IMR-90 (cell line): Measurements from ENCODE around the gene CDC45. TPM values are rescaled to one million over a fixed set of nuclear protein-coding genes. Genes with fewer than 3 reads are reported as not detected.

Experiments
- ATAC-seq: fragments of 200-7000 bp; cut with Tn5 transposase; 2 replicates; pipeline ENCODE4 v1.9.1; 2020; ENCODE audit warnings: low read depth, mild to moderate bottlenecking, moderate library complexity
- BruUV-seq: library from RNA; stranded (reverse); fragments of 400-500 nt; replicated peaks from 2 replicates; lab custom pipeline; 2021; lab: Mats Ljungman, UMichigan
- CTCF ChIA-PET: fragments of 300-600 bp; formaldehyde crosslinking; extraction: SDS; loops from one replicate; lab custom pipeline; 2021; ENCODE audit warnings: antibody characterized with exemption; lab: Yijun Ruan, JAX
- POLR2A ChIA-PET: fragments of 300-600 bp; sonication (Branson Sonifier 250); formaldehyde crosslinking; loops from one replicate; lab custom pipeline; 2022; ENCODE audit warnings: antibody characterized with exemption; ENCODE audit not compliant: unreplicated experiment; lab: Charles Lee
- DNase-seq: peaks from one replicate; pipeline ENCODE4 v3.0.0; 2013
- H2AFZ ChIP-seq: replicated peaks from 2 replicates; pipeline ENCODE3; 2013; ENCODE audit warnings: low read length, mild to moderate bottlenecking; ENCODE audit not compliant: poor library complexity
- H2AK5ac ChIP-seq: 2 replicates; pipeline ENCODE4 v1.6.1; 2013; ENCODE audit warnings: low read depth, low read length, inconsistent platforms
- H2AK9ac ChIP-seq: replicated peaks from 2 replicates; pipeline ENCODE3; 2013; ENCODE audit warnings: mild to moderate bottlenecking, low read depth, low read length, moderate library complexity; ENCODE audit not compliant: poor library complexity
- H2BK120ac ChIP-seq: 2 replicates; pipeline ENCODE4 v1.6.1; 2013; ENCODE audit warnings: low read depth, low read length, inconsistent platforms
- H2BK15ac ChIP-seq: 3 replicates; pipeline ENCODE4 v1.6.1; 2013; ENCODE audit warnings: low read depth, low read length, inconsistent platforms
- H2BK20ac ChIP-seq: 2 replicates; pipeline ENCODE4 v1.6.1; 2013; ENCODE audit warnings: low read depth, mild to moderate bottlenecking, inconsistent platforms, low read length, moderate library complexity
- H2BK5ac ChIP-seq: 2 replicates; pipeline ENCODE4 v1.6.1; 2013; ENCODE audit warnings: mild to moderate bottlenecking, low read depth, low read length, inconsistent platforms; ENCODE audit not compliant: poor library complexity, severe bottlenecking
- H3K14ac ChIP-seq: replicated peaks from 2 replicates; pipeline ENCODE4 v1.6.1; 2013; ENCODE audit warnings: low read depth, low read length, inconsistent platforms
- H3K18ac ChIP-seq: 2 replicates; pipeline ENCODE4 v1.6.1; 2013; ENCODE audit warnings: low read depth, low read length, control low read depth
- H3K23ac ChIP-seq: 2 replicates; pipeline ENCODE4 v1.6.1; 2013; ENCODE audit warnings: low read depth, low read length, inconsistent platforms
- H3K27ac ChIP-seq: 2 replicates; pipeline ENCODE4 v1.5.1; 2013; ENCODE audit warnings: mild to moderate bottlenecking, control low read depth, low read length; ENCODE audit not compliant: insufficient read depth
- H3K27me3 ChIP-seq: 2 replicates; pipeline ENCODE4 v1.6.1; 2013; ENCODE audit warnings: low read length; ENCODE audit not compliant: control insufficient read depth, insufficient read depth
- H3K36me3 ChIP-seq: 2 replicates; pipeline ENCODE4 v1.6.1; 2013; ENCODE audit warnings: low read length, mixed read lengths; ENCODE audit not compliant: control insufficient read depth, insufficient read depth
- H3K4ac ChIP-seq: 2 replicates; pipeline ENCODE4 v1.6.1; 2013; ENCODE audit warnings: low read depth, low read length, inconsistent platforms
- H3K4me1 ChIP-seq: 2 replicates; pipeline ENCODE4 v1.6.1; 2013; ENCODE audit warnings: low read length, mixed read lengths; ENCODE audit not compliant: control insufficient read depth, insufficient read depth
- H3K4me2 ChIP-seq: 2 replicates; pipeline ENCODE4 v1.6.1; 2013; ENCODE audit warnings: low read depth, mild to moderate bottlenecking, control low read depth, low read length, moderate library complexity
- H3K4me3 ChIP-seq: 2 replicates; pipeline ENCODE4 v1.5.1; 2013; ENCODE audit warnings: low read depth, mild to moderate bottlenecking, control low read depth, low read length, moderate library complexity; ENCODE audit not compliant: insufficient read depth
- H3K56ac ChIP-seq: 2 replicates; pipeline ENCODE4 v1.6.1; 2013; ENCODE audit warnings: low read length, inconsistent platforms; ENCODE audit not compliant: insufficient read depth; ENCODE audit errors: extremely low read depth
- H3K79me1 ChIP-seq, 2 experiments: 2 replicates each; pipeline ENCODE4 v1.6.1; 2013; ENCODE audit warnings: low read length in 2 of 2, inconsistent platforms in 1 of 2, low read depth in 1 of 2
- H3K9ac ChIP-seq: 2 replicates; pipeline ENCODE4 v1.6.1; 2013; ENCODE audit warnings: low read depth, low read length, control low read depth
- H3K9me1 ChIP-seq: 2 replicates; pipeline ENCODE4 v1.6.1; 2013; ENCODE audit warnings: low read length, inconsistent platforms; ENCODE audit not compliant: insufficient read depth
- H3K9me3 ChIP-seq: 2 replicates; pipeline ENCODE4 v1.6.1; 2013; ENCODE audit warnings: low read length; ENCODE audit not compliant: control insufficient read depth, insufficient read depth
- H4K20me1 ChIP-seq: 2 replicates; pipeline ENCODE4 v1.6.1; 2013; ENCODE audit warnings: low read length, inconsistent platforms; ENCODE audit not compliant: insufficient read depth
- H4K5ac ChIP-seq: 2 replicates; pipeline ENCODE4 v1.6.1; 2013; ENCODE audit warnings: mild to moderate bottlenecking, low read depth, low read length, control low read depth
- H4K8ac ChIP-seq, 2 experiments: 2 replicates each; pipeline ENCODE4 v1.6.1; 2013; ENCODE audit warnings: low read depth in 2 of 2, low read length in 2 of 2, control low read depth in 1 of 2, inconsistent platforms in 1 of 2
- H4K91ac ChIP-seq: 2 replicates; pipeline ENCODE4 v1.6.1; 2013; ENCODE audit warnings: low read depth, low read length, inconsistent platforms; ENCODE audit not compliant: insufficient read depth
- BHLHE40 ChIP-seq: fragments of 150-350 bp; IDR thresholded peaks from 2 replicates; pipeline ENCODE4 v1.6.1; 2016; ENCODE audit warnings: mild to moderate bottlenecking, low read depth, low read length
- CEBPB ChIP-seq: IDR thresholded peaks from 2 replicates; pipeline ENCODE4 v1.6.1; 2012; ENCODE audit warnings: low read depth, low read length, improper control_type of control experiment
- MAFK ChIP-seq: IDR thresholded peaks from 2 replicates; pipeline ENCODE4 v1.6.1; 2012; ENCODE audit warnings: low read depth, low read length, improper control_type of control experiment
- MXI1 ChIP-seq: IDR thresholded peaks from 2 replicates; pipeline ENCODE4 v1.6.1; 2012; ENCODE audit warnings: low read depth, mild to moderate bottlenecking, low read length, moderate library complexity, borderline replicate concordance
- NFE2L2 ChIP-seq: fragments of 150-350 bp; IDR thresholded peaks from 2 replicates; pipeline ENCODE4 v1.6.1; 2016; ENCODE audit warnings: low read depth, mild to moderate bottlenecking, low read length
- RCOR1 ChIP-seq: IDR thresholded peaks from 2 replicates; pipeline ENCODE4 v1.6.1; 2012; ENCODE audit warnings: mild to moderate bottlenecking, low read length, improper control_type of control experiment; ENCODE audit not compliant: insufficient replicate concordance
- RFX5 ChIP-seq: IDR thresholded peaks from 2 replicates; pipeline ENCODE4 v1.8.0; 2012; ENCODE audit warnings: low read depth, mild to moderate bottlenecking, low read length, moderate library complexity
- SMC3 ChIP-seq: fragments of 150-350 bp; IDR thresholded peaks from 2 replicates; pipeline ENCODE4 v1.6.1; 2016; ENCODE audit warnings: low read depth, mild to moderate bottlenecking, antibody characterized with exemption, low read length, moderate library complexity
- USF2 ChIP-seq: fragments of 150-350 bp; IDR thresholded peaks from 2 replicates; pipeline ENCODE4 v1.6.1; 2017; ENCODE audit warnings: mild to moderate bottlenecking, antibody characterized with exemption, low read length, low read depth
- WGBS, 2 experiments: methylation state at CpG; one replicate each; pipeline versions ENCODE4 v1.1.5 to v1.1.7; 2013; ENCODE audit warnings: missing lambda C conversion rate in 2 of 2; ENCODE audit not compliant: insufficient read length in 1 of 2; ENCODE audit errors: extremely low coverage in 2 of 2; 5-methylcytosine and 5-hydroxymethylcytosine counted together
- dilution Hi-C: fragments of 300-500 bp; cut with HindIII; formaldehyde crosslinking; loops from one replicate; pipeline ENCODE4 v1.14.3; 2018; ENCODE audit warnings: low sequenced_read_pairs; ENCODE audit not compliant: unreplicated experiment
- in situ Hi-C: fragments of 300-500 bp; cut with MboI; formaldehyde crosslinking; loops from 3 replicates; pipeline ENCODE4 v1.14.3; 2019; ENCODE audit warnings: low sequenced_read_pairs, inconsistent platforms, mixed read lengths
- intact Hi-C: fragments of 100-400 bp; cut with micrococcal nuclease; formaldehyde crosslinking; loops from 2 replicates; pipeline ENCODE4 v1.10.0; 2022
- polyA plus RNA-seq, 3 experiments: library from polyadenylated mRNA; depleted of rRNA; stranded (reverse); fragments of >200 nt; gene quantifications; 2 replicates each; pipeline ENCODE4 v1.2.3, GENCODE V29; 2012; ENCODE audit warnings: low replicate concordance in 1 of 3
- total RNA-seq: library from RNA; depleted of rRNA; stranded (reverse); fragments of >200 nt; gene quantifications from 2 replicates; pipeline ENCODE4 v1.2.3, GENCODE V29; 2012

CDC45 gene
- total and polyA plus RNA-seq, 2 of the 4 experiments (the other 2 are of a cell fraction): 22.7 to 44.6 TPM

- Histone ChIP-seq H3K9me1 (0 out of 2 replicates have a peak, but pooled peaks cover 3% of the 10 kb centered on the region), H3K56ac (no peak overlapping the region), H3K79me1 (peaks cover 17 to 35% of the 10 kb centered on the region in 2 experiments; a peak in 3 of 4 replicates), H3K36me3 (peaks cover 1% of the 10 kb centered on the region; the same call in 1 of the 2 replicates), H2BK5ac (no peak overlapping the region), H3K4me2 (no peak overlapping the region), H4K91ac (no peak overlapping the region), H4K20me1 (peaks cover 5% of the 10 kb centered on the region; the same call in 1 of the 2 replicates), H2BK15ac (no peak overlapping the region), H3K4ac (no peak overlapping the region), H2AK5ac (no peak overlapping the region), H2BK120ac (no peak overlapping the region), H2AK9ac (no peak overlapping the region), H3K23ac (no peak overlapping the region), H3K27me3 (no peaks in the 10 kb centered on the region), H3K9me3 (no peaks in the 10 kb centered on the region), H4K8ac (no peak overlapping the region), H2BK20ac (no peak overlapping the region), H2AFZ (no peak overlapping the region), H3K14ac (no peak overlapping the region), H3K27ac (no peak overlapping the region), H4K5ac (no peak overlapping the region), H3K4me3 (no peak overlapping the region), H3K4me1 (peaks cover 3% of the 10 kb centered on the region), H3K18ac (no peak overlapping the region), H3K9ac (no peak overlapping the region)
- DNase-seq: no peak
- intact Hi-C loops (no loop called here), in situ Hi-C loops (no loop called here), dilution Hi-C loops (no loop called here)
- CTCF ChIA-PET: no interaction called here
- BruUV-seq: no TSS peak
- no peak for ATAC-seq
- WGBS, 2 experiments: 100% methylated on average over 4 of the region's 9 CpGs; no CpG with 5 or more reads in 1 of the 2 experiments
- TF ChIP-seq NFE2L2: no peak
- TF ChIP-seq CEBPB: no peak
- TF ChIP-seq BHLHE40: no peak
- TF ChIP-seq RCOR1: no peak
- TF ChIP-seq USF2: no peak
- TF ChIP-seq RFX5: no peak
- no peak for TF ChIP-seq MXI1
- no peak for TF ChIP-seq SMC3
- TF ChIP-seq MAFK: no peak
- POLR2A ChIA-PET: no interaction called here
Observed at GRCh38 chr22:19482297-19482696, 2.6 kb downstream of the CDC45 start.
